H9 (cell line): ENCODE data around the gene C3orf52. TPM values are rescaled to one million over a fixed set of nuclear protein-coding genes. Genes with fewer than 3 reads are reported as not detected.

Source experiments
- DNase-seq: peaks from one replicate; pipeline ENCODE4 v3.0.0-alpha.2; 2017
- H2AFZ ChIP-seq: one replicate; pipeline ENCODE4 v1.6.1; 2013; ENCODE audit warnings: mild to moderate bottlenecking, low read length, control low read depth, moderate library complexity
- H2AK5ac ChIP-seq: 2 replicates; pipeline ENCODE4 v1.6.1; 2013; ENCODE audit warnings: low read length, control low read depth, mixed read lengths; ENCODE audit not compliant: insufficient read length
- H2BK120ac ChIP-seq: one replicate; pipeline ENCODE4 v1.6.1; 2013; ENCODE audit warnings: low read depth, mild to moderate bottlenecking, low read length, control low read depth, inconsistent platforms; ENCODE audit not compliant: poor library complexity, severe bottlenecking
- H2BK12ac ChIP-seq: 2 replicates; pipeline ENCODE4 v1.6.1; 2013; ENCODE audit warnings: low read length, control low read depth, mixed read lengths, low read depth; ENCODE audit not compliant: insufficient read length
- H2BK15ac ChIP-seq: 2 replicates; pipeline ENCODE4 v1.6.1; 2013; ENCODE audit warnings: low read depth, low read length, control low read depth
- H2BK20ac ChIP-seq: one replicate; pipeline ENCODE4 v1.6.1; 2013; ENCODE audit warnings: low read depth, mild to moderate bottlenecking, low read length, control low read depth, inconsistent platforms; ENCODE audit not compliant: poor library complexity, severe bottlenecking
- H2BK5ac ChIP-seq: 2 replicates; pipeline ENCODE4 v1.6.1; 2013; ENCODE audit warnings: low read length, control low read depth, mixed read lengths; ENCODE audit not compliant: insufficient read length
- H3K14ac ChIP-seq: 2 replicates; pipeline ENCODE4 v1.6.1; 2013; ENCODE audit warnings: low read length, control low read depth; ENCODE audit not compliant: insufficient read depth
- H3K18ac ChIP-seq: 2 replicates; pipeline ENCODE4 v1.6.1; 2013; ENCODE audit warnings: low read depth, mild to moderate bottlenecking, mixed read lengths, low read length, control low read depth; ENCODE audit not compliant: insufficient read length
- H3K23ac ChIP-seq: 2 replicates; pipeline ENCODE4 v1.6.1; 2013; ENCODE audit warnings: low read length, control low read depth, mixed read lengths, low read depth; ENCODE audit not compliant: insufficient read length
- H3K23me2 ChIP-seq: 2 replicates; pipeline ENCODE4 v1.6.1; 2013; ENCODE audit warnings: low read depth, mild to moderate bottlenecking, mixed read lengths, low read length, control low read depth; ENCODE audit not compliant: insufficient read length, poor library complexity, severe bottlenecking
- H3K27ac ChIP-seq: 2 replicates; pipeline ENCODE4 v1.5.1; 2013; ENCODE audit warnings: low read length, control low read depth, mixed read lengths, low read depth; ENCODE audit not compliant: insufficient read length
- H3K27me3 ChIP-seq: 2 replicates; pipeline ENCODE4 v1.6.1; 2013; ENCODE audit warnings: low read length, control low read depth, inconsistent platforms; ENCODE audit not compliant: insufficient read depth
- H3K4ac ChIP-seq: 2 replicates; pipeline ENCODE4 v1.6.1; 2013; ENCODE audit warnings: low read depth, mild to moderate bottlenecking, control low read depth, inconsistent platforms, low read length, moderate library complexity
- H3K4me1 ChIP-seq: 2 replicates; pipeline ENCODE4 v1.6.1; 2013; ENCODE audit warnings: low read length, control low read depth, inconsistent platforms; ENCODE audit not compliant: insufficient read depth
- H3K4me2 ChIP-seq: 2 replicates; pipeline ENCODE4 v1.6.1; 2013; ENCODE audit warnings: low read length, control low read depth, mixed read lengths; ENCODE audit not compliant: insufficient read length, insufficient read depth
- H3K56ac ChIP-seq: 2 replicates; pipeline ENCODE4 v1.6.1; 2013; ENCODE audit warnings: low read depth, mild to moderate bottlenecking, mixed read lengths, low read length, control low read depth; ENCODE audit not compliant: insufficient read length
- H3K79me1 ChIP-seq: 2 replicates; pipeline ENCODE4 v1.6.1; 2013; ENCODE audit warnings: low read depth, mild to moderate bottlenecking, moderate library complexity, low read length, control low read depth, inconsistent platforms; ENCODE audit not compliant: insufficient read depth, poor library complexity, severe bottlenecking
- H3K79me2 ChIP-seq: 2 replicates; pipeline ENCODE4 v1.6.1; 2013; ENCODE audit warnings: low read length, control low read depth, inconsistent platforms; ENCODE audit not compliant: insufficient read depth
- H3K9ac ChIP-seq: 2 replicates; pipeline ENCODE4 v1.6.1; 2013; ENCODE audit warnings: low read length, control low read depth, mixed read lengths; ENCODE audit not compliant: insufficient read length; ENCODE audit errors: extremely low read depth
- H3K9me3 ChIP-seq: one replicate; pipeline ENCODE4 v1.6.1; 2013; ENCODE audit warnings: low read depth, low read length, inconsistent platforms; ENCODE audit not compliant: control insufficient read depth
- H3T11ph ChIP-seq: one replicate; pipeline ENCODE4 v1.6.1; 2013; ENCODE audit warnings: mild to moderate bottlenecking, low read length, control low read depth, inconsistent platforms
- H4K20me1 ChIP-seq: one replicate; pipeline ENCODE4 v1.6.1; 2013; ENCODE audit not compliant: control insufficient read depth, insufficient read length, insufficient read depth
- H4K5ac ChIP-seq: 2 replicates; pipeline ENCODE4 v1.6.1; 2013; ENCODE audit warnings: low read depth, mild to moderate bottlenecking, mixed read lengths, low read length, control low read depth; ENCODE audit not compliant: insufficient read length
- H4K8ac ChIP-seq: replicated peaks from 2 replicates; pipeline ENCODE4 v1.6.1; 2013; ENCODE audit warnings: low read length, control low read depth, mixed read lengths, low read depth; ENCODE audit not compliant: insufficient read length
- H4K91ac ChIP-seq: 2 replicates; pipeline ENCODE4 v1.6.1; 2013; ENCODE audit warnings: low read depth, mild to moderate bottlenecking, moderate library complexity, mixed read lengths, low read length, control low read depth; ENCODE audit not compliant: insufficient read length
- H3K27ac Mint-ChIP-seq, 3 experiments: 2 replicates in 2 of 3; 3 replicates in 1 of 3; pipeline ENCODE4 v1.8.0; 2020 to 2021; ENCODE audit warnings: mixed read lengths in 3 of 3, mild to moderate bottlenecking in 1 of 3, moderate library complexity in 1 of 3
- H3K27me3 Mint-ChIP-seq: 2 replicates; pipeline ENCODE4 v1.8.0; 2021; ENCODE audit warnings: low read depth, mild to moderate bottlenecking, moderate library complexity, mixed read lengths
- H3K36me3 Mint-ChIP-seq, 3 experiments: 2 replicates in 2 of 3; 3 replicates in 1 of 3; pipeline ENCODE4 v1.8.0; 2020 to 2021; ENCODE audit warnings: low read depth in 3 of 3, mixed read lengths in 3 of 3; ENCODE audit not compliant: insufficient read depth in 1 of 3
- H3K4me1 Mint-ChIP-seq, 2 experiments: 2 replicates each; pipeline ENCODE4 v1.8.0; 2020; ENCODE audit warnings: mixed read lengths in 2 of 2
- H3K4me3 Mint-ChIP-seq, 2 experiments: 2 replicates in 1 of 2; 3 replicates in 1 of 2; pipeline ENCODE4 v1.8.0; 2020 to 2021; ENCODE audit warnings: mild to moderate bottlenecking in 2 of 2, mixed read lengths in 2 of 2, moderate library complexity in 1 of 2
- H3K9me3 Mint-ChIP-seq, 2 experiments: 2 replicates in 1 of 2; 3 replicates in 1 of 2; pipeline ENCODE4 v1.8.0; 2020; ENCODE audit warnings: mild to moderate bottlenecking in 2 of 2, mixed read lengths in 2 of 2, moderate library complexity in 1 of 2
- WGBS: extraction: QIAGEN DNeasy Blood & Tissue Kit; methylation state at CpG from one replicate; pipeline ENCODE4 v1.1.7; 2013; ENCODE audit warnings: missing lambda C conversion rate, low lambda C conversion rate, mixed read lengths; ENCODE audit not compliant: insufficient read length; ENCODE audit errors: extremely low coverage; 5-methylcytosine and 5-hydroxymethylcytosine counted together
- total RNA-seq: library from RNA; stranded (reverse); gene quantifications from 2 replicates; pipeline ENCODE4 v1.2.1, GENCODE V29; 2021
- TF ChIP-seq, protein P1 (sequence below): fragments of 200-600 bp; sonication (generic); conservative IDR thresholded peaks from 3 replicates; pipeline ENCODE4 v1.8.0; 2021; ENCODE audit warnings: antibody characterized with exemption, mild to moderate bottlenecking

Gene C3orf52
- total RNA-seq, 1 experiment from 2014 or later = 11.2 TPM

DNA sequence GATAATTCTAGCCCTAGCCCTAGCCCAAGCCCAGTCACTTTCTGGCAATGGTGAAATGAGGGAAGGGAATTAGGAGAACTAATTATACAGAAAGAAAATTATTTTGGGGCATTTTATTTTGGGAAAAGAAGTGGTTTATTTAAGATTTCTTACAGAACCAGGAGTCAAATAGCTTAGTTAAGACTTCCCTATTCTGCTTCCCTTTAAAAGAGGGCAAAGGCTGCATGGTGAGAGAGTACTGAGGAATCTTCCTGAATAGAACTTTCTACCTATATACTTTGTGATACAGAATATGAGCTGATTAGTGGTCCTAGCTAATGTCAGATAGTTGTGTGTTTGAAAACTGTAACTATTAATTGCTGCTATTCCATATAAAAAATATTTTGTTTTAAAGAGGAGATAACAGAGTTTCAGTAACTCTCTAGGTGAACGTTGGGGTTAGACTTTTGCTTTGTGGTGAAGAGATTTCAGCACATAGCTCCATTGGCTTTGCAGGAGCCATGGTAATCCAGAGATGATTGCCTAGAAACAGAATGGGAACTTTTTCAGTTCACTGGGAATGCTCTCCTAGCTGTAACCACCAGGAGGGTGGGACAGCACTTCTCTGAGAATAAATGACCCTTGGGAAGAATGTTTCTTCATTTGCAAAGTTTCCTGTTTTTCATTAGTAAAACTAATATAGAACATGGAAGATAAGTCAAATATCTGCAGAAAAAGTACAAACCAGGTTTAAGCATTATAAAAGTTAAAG lies 52.2 kb downstream of the C3orf52 start:
- Histone ChIP-seq H3K79me2 (no peaks in the 10 kb centered on the region), H3K4me1 (no peaks in the 10 kb centered on the region; the same call in 1 of the 2 replicates)
- no peak overlapping the region; a peak in 1 of 7 replicates for H3K27ac Mint-ChIP-seq

More for the DNA sequence above, 52.2 kb downstream of the C3orf52 start:
- H4K91ac ChIP-seq = no peak overlapping the region
- no peak overlapping the region for H4K8ac ChIP-seq
- no CpG with 5 or more reads among the region's 1 CpG for WGBS
- no peak overlapping the region for H3K27ac ChIP-seq
- no peaks in the 10 kb centered on the region for H3K79me1 ChIP-seq
- H3K9ac ChIP-seq = no peak overlapping the region
- DNase-seq = no peak
- no peaks in the 10 kb centered on the region for H3K9me3 ChIP-seq
- H3K23me2 ChIP-seq = no peaks in the 10 kb centered on the region
- H3K23ac ChIP-seq = no peak overlapping the region
- no peak overlapping the region for H2AK5ac ChIP-seq
- Mint-ChIP-seq H3K4me3 (no peak overlapping the region), H3K27me3 (no peaks in the 10 kb centered on the region), H3K4me1 (peaks cover 25 to 33% of the 10 kb centered on the region in 2 experiments), H3K36me3 (peaks cover 0 to 3% (median 3%) of the 10 kb centered on the region in 3 experiments; a peak in 2 of 7 replicates), H3K9me3 (peaks cover 0 to 3% of the 10 kb centered on the region in 2 experiments; a peak in 2 of 5 replicates)
- no peak overlapping the region for H2BK15ac ChIP-seq
- no peak overlapping the region for H2AFZ ChIP-seq
- H4K20me1 ChIP-seq = no peaks in the 10 kb centered on the region
- TF ChIP-seq, protein P1, sequence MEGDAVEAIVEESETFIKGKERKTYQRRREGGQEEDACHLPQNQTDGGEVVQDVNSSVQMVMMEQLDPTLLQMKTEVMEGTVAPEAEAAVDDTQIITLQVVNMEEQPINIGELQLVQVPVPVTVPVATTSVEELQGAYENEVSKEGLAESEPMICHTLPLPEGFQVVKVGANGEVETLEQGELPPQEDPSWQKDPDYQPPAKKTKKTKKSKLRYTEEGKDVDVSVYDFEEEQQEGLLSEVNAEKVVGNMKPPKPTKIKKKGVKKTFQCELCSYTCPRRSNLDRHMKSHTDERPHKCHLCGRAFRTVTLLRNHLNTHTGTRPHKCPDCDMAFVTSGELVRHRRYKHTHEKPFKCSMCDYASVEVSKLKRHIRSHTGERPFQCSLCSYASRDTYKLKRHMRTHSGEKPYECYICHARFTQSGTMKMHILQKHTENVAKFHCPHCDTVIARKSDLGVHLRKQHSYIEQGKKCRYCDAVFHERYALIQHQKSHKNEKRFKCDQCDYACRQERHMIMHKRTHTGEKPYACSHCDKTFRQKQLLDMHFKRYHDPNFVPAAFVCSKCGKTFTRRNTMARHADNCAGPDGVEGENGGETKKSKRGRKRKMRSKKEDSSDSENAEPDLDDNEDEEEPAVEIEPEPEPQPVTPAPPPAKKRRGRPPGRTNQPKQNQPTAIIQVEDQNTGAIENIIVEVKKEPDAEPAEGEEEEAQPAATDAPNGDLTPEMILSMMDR = peak; percentile 32; the same call in 2 of the 3 replicates
- H3K27me3 ChIP-seq = no peaks in the 10 kb centered on the region
- H2BK120ac ChIP-seq = no peak overlapping the region
- H2BK12ac ChIP-seq = no peak overlapping the region
- no peak overlapping the region for H3K4me2 ChIP-seq
- H2BK20ac ChIP-seq = no peak overlapping the region
- no peak overlapping the region for H4K5ac ChIP-seq
- no peak overlapping the region for H2BK5ac ChIP-seq
- no peak overlapping the region for H3T11ph ChIP-seq
- no peak overlapping the region for H3K56ac ChIP-seq
- H3K4ac ChIP-seq = no peak overlapping the region
- H3K14ac ChIP-seq = no peak overlapping the region
- no peak overlapping the region for H3K18ac ChIP-seq
